Activated T-helper 17 cell treated with anti-CD3 and anti-CD28 coated beads, Interleukin-2, amount 50 U/mL, for 72 hours (primary cell): ENCODE results near the gene SLTM. TPM values are rescaled to one million over a fixed set of nuclear protein-coding genes. Genes with fewer than 3 reads are reported as not detected.
A peak's percentile ranks its signal among the peaks of the same experiment; 100 is the strongest.
"Not testable (repeated sequence)": the region's sequence is repeated elsewhere in the genome, so short reads cannot be mapped to it uniquely, and the experiment has no call there.

Experiments used
- ATAC-seq: fragments of 150-1000 bp; cut with Tn5 transposase; replicated peaks from 2 replicates; pipeline ENCODE4 v1.10.0; 2021; ENCODE audit warnings: mild to moderate bottlenecking, moderate library complexity
- H3K27ac Mint-ChIP-seq: one replicate; pipeline ENCODE4 v1.8.0; 2022; ENCODE audit warnings: mixed read lengths
- H3K27me3 Mint-ChIP-seq: one replicate; pipeline ENCODE4 v1.8.0; 2022; ENCODE audit warnings: mixed read lengths
- H3K36me3 Mint-ChIP-seq: one replicate; pipeline ENCODE4 v1.8.0; 2022; ENCODE audit warnings: low read depth, mild to moderate bottlenecking, mixed read lengths
- H3K4me1 Mint-ChIP-seq: one replicate; pipeline ENCODE4 v1.8.0; 2022; ENCODE audit warnings: mixed read lengths
- H3K4me3 Mint-ChIP-seq: one replicate; pipeline ENCODE4 v1.8.0; 2022; ENCODE audit warnings: mild to moderate bottlenecking, mixed read lengths
- H3K9me3 Mint-ChIP-seq: one replicate; pipeline ENCODE4 v1.8.0; 2022; ENCODE audit warnings: mixed read lengths
- total RNA-seq, 2 donors: library from RNA; stranded (reverse); gene quantifications; one replicate each; pipeline ENCODE4 v1.2.3, GENCODE V29; 2022

The SLTM gene
- total RNA-seq, 2 donors from 2014 or later: 62.8 to 94.6 TPM

- ATAC-seq, H3K27me3 Mint-ChIP-seq, H3K4me1 Mint-ChIP-seq, H3K9me3 Mint-ChIP-seq, H3K4me3 Mint-ChIP-seq: not testable (repeated sequence)
- H3K36me3 Mint-ChIP-seq: peaks cover 79% of the 10 kb centered on the region
- H3K27ac Mint-ChIP-seq: peak overlapping the region; percentile 9
Measured at GRCh38 chr15:58917613-58918129, 15.8 kb downstream of the SLTM start.

GRCh38 chr15:58916962-58917361, 16.5 kb downstream of the SLTM start:
- peaks cover 84% of the 10 kb centered on the region for H3K36me3 Mint-ChIP-seq
- peak overlapping the region; percentile 9 for H3K27ac Mint-ChIP-seq
- H3K4me3 Mint-ChIP-seq: no peak overlapping the region
- no peaks in the 10 kb centered on the region for H3K9me3 Mint-ChIP-seq
- ATAC-seq: no peak
- no peaks in the 10 kb centered on the region for H3K27me3 Mint-ChIP-seq
- H3K4me1 Mint-ChIP-seq: peaks cover 3% of the 10 kb centered on the region

GRCh38 chr15:58910456-58910855, 23.0 kb downstream of the SLTM start:
- H3K36me3 Mint-ChIP-seq: peaks cover 98% of the 10 kb centered on the region
- H3K27me3 Mint-ChIP-seq: no peaks in the 10 kb centered on the region
- H3K4me3 Mint-ChIP-seq: no peak overlapping the region
- no peak overlapping the region for H3K27ac Mint-ChIP-seq
- no peaks in the 10 kb centered on the region for H3K9me3 Mint-ChIP-seq
- ATAC-seq: no peak
- H3K4me1 Mint-ChIP-seq: peaks cover 26% of the 10 kb centered on the region

GRCh38 chr15:58909616-58910015, 23.9 kb downstream of the SLTM start:
- peak overlapping the region; percentile 38 for H3K27ac Mint-ChIP-seq
- H3K4me1 Mint-ChIP-seq: peaks cover 26% of the 10 kb centered on the region
- no peaks in the 10 kb centered on the region for H3K9me3 Mint-ChIP-seq
- no peak overlapping the region for H3K4me3 Mint-ChIP-seq
- peaks cover 96% of the 10 kb centered on the region for H3K36me3 Mint-ChIP-seq
- H3K27me3 Mint-ChIP-seq: no peaks in the 10 kb centered on the region
- no peak for ATAC-seq

- H3K36me3 Mint-ChIP-seq: peaks cover 96% of the 10 kb centered on the region
- no peak overlapping the region for H3K4me3 Mint-ChIP-seq
- H3K27me3 Mint-ChIP-seq: no peaks in the 10 kb centered on the region
- ATAC-seq: no peak
- peak overlapping the region; percentile 38 for H3K27ac Mint-ChIP-seq
- H3K4me1 Mint-ChIP-seq: peaks cover 26% of the 10 kb centered on the region
- H3K9me3 Mint-ChIP-seq: no peaks in the 10 kb centered on the region
Measured at GRCh38 chr15:58908550-58909309, 24.7 kb downstream of the SLTM start.

GRCh38 chr15:58900631-58901030, 32.8 kb downstream of the SLTM start:
- Mint-ChIP-seq H3K4me1 (peaks cover 8% of the 10 kb centered on the region), H3K36me3 (peaks cover 90% of the 10 kb centered on the region), H3K9me3 (no peaks in the 10 kb centered on the region), H3K27ac (no peak overlapping the region), H3K4me3 (no peak overlapping the region), H3K27me3 (no peaks in the 10 kb centered on the region)
- no peak for ATAC-seq

GRCh38 chr15:58898150-58898680, 35.3 kb downstream of the SLTM start:
- Mint-ChIP-seq H3K27me3 (no peaks in the 10 kb centered on the region), H3K36me3 (peaks cover 97% of the 10 kb centered on the region), H3K4me1 (peaks cover 8% of the 10 kb centered on the region), H3K4me3 (no peak overlapping the region), H3K9me3 (no peaks in the 10 kb centered on the region), H3K27ac (peak overlapping the region; percentile 23)
- peak; percentile 28 for ATAC-seq

- Mint-ChIP-seq H3K9me3 (no peaks in the 10 kb centered on the region), H3K36me3 (peaks cover 99% of the 10 kb centered on the region), H3K27ac (peak overlapping the region; percentile 58), H3K4me3 (no peak overlapping the region), H3K4me1 (peaks cover 5% of the 10 kb centered on the region), H3K27me3 (no peaks in the 10 kb centered on the region)
- no peak for ATAC-seq
Measured at GRCh38 chr15:58889363-58889762, 44.1 kb downstream of the SLTM start.

- Mint-ChIP-seq H3K9me3 (no peaks in the 10 kb centered on the region), H3K27ac (peak overlapping the region; percentile 6), H3K36me3 (peaks cover 99% of the 10 kb centered on the region), H3K4me1 (peaks cover 5% of the 10 kb centered on the region), H3K27me3 (no peaks in the 10 kb centered on the region), H3K4me3 (no peak overlapping the region)
- no peak for ATAC-seq
Measured at GRCh38 chr15:58886921-58887320, 46.6 kb downstream of the SLTM start.

- H3K36me3 Mint-ChIP-seq: peaks cover 99% of the 10 kb centered on the region
- not testable (repeated sequence) for H3K27ac Mint-ChIP-seq, H3K9me3 Mint-ChIP-seq, ATAC-seq, H3K4me1 Mint-ChIP-seq, H3K27me3 Mint-ChIP-seq, H3K4me3 Mint-ChIP-seq
Measured at GRCh38 chr15:58883926-58884325, 49.6 kb downstream of the SLTM start.

- Mint-ChIP-seq H3K27me3 (no peaks in the 10 kb centered on the region), H3K4me1 (no peaks in the 10 kb centered on the region), H3K4me3 (no peak overlapping the region), H3K36me3 (peaks cover 99% of the 10 kb centered on the region), H3K27ac (no peak overlapping the region), H3K9me3 (no peaks in the 10 kb centered on the region)
- ATAC-seq: no peak
Measured at GRCh38 chr15:58882243-58882642, 51.2 kb downstream of the SLTM start.

GRCh38 chr15:58880320-58880719, 53.2 kb downstream of the SLTM start:
- Mint-ChIP-seq H3K27me3 (no peaks in the 10 kb centered on the region), H3K27ac (no peak overlapping the region), H3K36me3 (peaks cover 93% of the 10 kb centered on the region), H3K9me3 (no peaks in the 10 kb centered on the region), H3K4me1 (peaks cover 5% of the 10 kb centered on the region), H3K4me3 (no peak overlapping the region)
- no peak for ATAC-seq

GRCh38 chr15:58877999-58878825, 55.3 kb downstream of the SLTM start:
- no peak for ATAC-seq
- Mint-ChIP-seq H3K27me3 (no peaks in the 10 kb centered on the region), H3K36me3 (peaks cover 72% of the 10 kb centered on the region), H3K27ac (no peak overlapping the region), H3K4me1 (peaks cover 5% of the 10 kb centered on the region), H3K9me3 (no peaks in the 10 kb centered on the region), H3K4me3 (no peak overlapping the region)

GRCh38 chr15:58876306-58877106, 57.0 kb downstream of the SLTM start:
- H3K27ac Mint-ChIP-seq: no peak overlapping the region
- peaks cover 55% of the 10 kb centered on the region for H3K36me3 Mint-ChIP-seq
- no peaks in the 10 kb centered on the region for H3K27me3 Mint-ChIP-seq
- no peak for ATAC-seq
- peaks cover 5% of the 10 kb centered on the region for H3K4me1 Mint-ChIP-seq
- no peak overlapping the region for H3K4me3 Mint-ChIP-seq
- no peaks in the 10 kb centered on the region for H3K9me3 Mint-ChIP-seq
